ENCODE data around the gene PTPRN2. TPM values are rescaled to one million over a fixed set of nuclear protein-coding genes. Genes with fewer than 3 reads are reported as not detected.

Gene PTPRN2
- total RNA-seq, 1 experiment from 2014 or later = not detected

DNA sequence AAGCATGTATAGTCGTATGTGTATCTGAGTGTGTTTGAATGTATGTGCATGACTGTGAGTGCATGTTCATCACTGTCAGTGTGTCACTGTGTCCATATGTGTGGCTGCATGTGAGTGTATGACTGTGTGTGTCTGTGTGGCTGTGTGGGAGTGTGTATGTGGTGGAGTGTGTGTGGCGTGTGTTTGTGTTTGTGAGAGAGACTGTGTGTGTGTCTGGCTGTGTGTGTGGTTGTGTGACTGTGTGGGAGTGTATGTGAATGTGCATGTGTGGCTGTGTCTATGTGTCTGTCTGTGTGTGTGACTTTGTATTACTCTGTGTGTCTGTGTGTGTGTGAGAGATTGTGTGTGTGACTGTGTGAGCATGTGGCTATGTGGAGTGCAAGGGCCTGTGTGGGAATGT, 748.4 kb downstream of the PTPRN2 start:
- H2AFZ ChIP-seq = no peak overlapping the region
- no peaks in the 10 kb centered on the region for H4K20me1 ChIP-seq (ENCODE audit: insufficient read depth)
- CTCF ChIA-PET = no interaction called here
- no peaks in the 10 kb centered on the region for H3K4me1 ChIP-seq (replicated peaks; ENCODE audit: insufficient read depth)
- no TSS peak for BruUV-seq (replicated peaks)
- no peak overlapping the region for H3K27ac ChIP-seq
- no peaks in the 10 kb centered on the region for H3K79me2 ChIP-seq (ENCODE audit: low read depth)
- H3K27me3 ChIP-seq (ENCODE audit: insufficient read depth, low read depth) = peaks cover 84% of the 10 kb centered on the region
- no peak for TF ChIP-seq EZH2 (IDR thresholded peaks at IDR 0.05; ENCODE audit: low read depth)
- TF ChIP-seq, protein P1, sequence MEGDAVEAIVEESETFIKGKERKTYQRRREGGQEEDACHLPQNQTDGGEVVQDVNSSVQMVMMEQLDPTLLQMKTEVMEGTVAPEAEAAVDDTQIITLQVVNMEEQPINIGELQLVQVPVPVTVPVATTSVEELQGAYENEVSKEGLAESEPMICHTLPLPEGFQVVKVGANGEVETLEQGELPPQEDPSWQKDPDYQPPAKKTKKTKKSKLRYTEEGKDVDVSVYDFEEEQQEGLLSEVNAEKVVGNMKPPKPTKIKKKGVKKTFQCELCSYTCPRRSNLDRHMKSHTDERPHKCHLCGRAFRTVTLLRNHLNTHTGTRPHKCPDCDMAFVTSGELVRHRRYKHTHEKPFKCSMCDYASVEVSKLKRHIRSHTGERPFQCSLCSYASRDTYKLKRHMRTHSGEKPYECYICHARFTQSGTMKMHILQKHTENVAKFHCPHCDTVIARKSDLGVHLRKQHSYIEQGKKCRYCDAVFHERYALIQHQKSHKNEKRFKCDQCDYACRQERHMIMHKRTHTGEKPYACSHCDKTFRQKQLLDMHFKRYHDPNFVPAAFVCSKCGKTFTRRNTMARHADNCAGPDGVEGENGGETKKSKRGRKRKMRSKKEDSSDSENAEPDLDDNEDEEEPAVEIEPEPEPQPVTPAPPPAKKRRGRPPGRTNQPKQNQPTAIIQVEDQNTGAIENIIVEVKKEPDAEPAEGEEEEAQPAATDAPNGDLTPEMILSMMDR (conservative IDR thresholded peaks at IDR 0.05) = no peak
- H3K9me2 ChIP-seq (ENCODE audit: insufficient read depth) = no peaks in the 10 kb centered on the region
- no peaks in the 10 kb centered on the region for H3F3A ChIP-seq (ENCODE audit: insufficient read depth, low read depth)
- no peaks in the 10 kb centered on the region; the same call in 1 of the 2 replicates for H3K9me3 ChIP-seq (ENCODE audit: insufficient read depth, low read depth)
- H3K4me2 ChIP-seq = no peak overlapping the region
- no peaks in the 10 kb centered on the region for H3K36me3 ChIP-seq (ENCODE audit: low read depth)
- DNase-seq = no peak
- H3K4me3 ChIP-seq = no peak overlapping the region
- POLR2A ChIA-PET (ENCODE audit: unreplicated experiment) = no interaction called here
- intact Hi-C loops (cut with micrococcal nuclease; ENCODE audit: unreplicated experiment) = no loop called here

DNA sequence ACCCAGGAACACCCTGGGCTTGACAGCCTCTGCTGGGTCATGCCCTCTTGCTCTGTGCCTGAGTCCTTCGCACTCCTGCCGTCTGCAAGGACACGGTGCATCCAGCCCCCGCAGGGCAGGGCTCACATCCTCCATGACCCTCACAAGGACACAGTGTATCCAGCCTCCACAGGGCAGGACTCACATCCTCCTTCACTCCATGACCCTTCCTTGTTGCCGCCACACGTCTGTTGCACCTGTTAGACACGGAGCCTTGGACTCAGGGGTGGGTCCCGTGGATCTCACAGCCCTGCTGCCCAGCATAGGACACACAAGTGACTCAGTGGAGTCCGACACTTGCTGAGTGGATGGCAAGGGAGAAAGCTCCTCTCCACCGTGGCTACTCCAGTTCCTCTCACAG, 750.1 kb downstream of the PTPRN2 start:
- no peak for DNase-seq
- intact Hi-C loops (cut with micrococcal nuclease; ENCODE audit: unreplicated experiment) = no loop called here
- ChIA-PET CTCF (no interaction called here), POLR2A (ENCODE audit: unreplicated experiment) (no interaction called here)
- H3K27ac ChIP-seq = no peak overlapping the region
- H3K4me3 ChIP-seq = no peak overlapping the region
- H3K9me3 ChIP-seq (ENCODE audit: insufficient read depth, low read depth) = no peaks in the 10 kb centered on the region; the same call in 1 of the 2 replicates
- no peaks in the 10 kb centered on the region for H3K36me3 ChIP-seq (ENCODE audit: low read depth)
- H3K4me2 ChIP-seq = no peak overlapping the region
- no peak overlapping the region for H2AFZ ChIP-seq
- H3K27me3 ChIP-seq (ENCODE audit: insufficient read depth, low read depth) = peaks cover 82% of the 10 kb centered on the region
- H3F3A ChIP-seq (ENCODE audit: insufficient read depth, low read depth) = no peaks in the 10 kb centered on the region
- H3K79me2 ChIP-seq (ENCODE audit: low read depth) = no peaks in the 10 kb centered on the region
- BruUV-seq (replicated peaks) = no TSS peak
- TF ChIP-seq, protein P1 (conservative IDR thresholded peaks at IDR 0.05) = no peak
- TF ChIP-seq EZH2 (IDR thresholded peaks at IDR 0.05; ENCODE audit: low read depth) = no peak
- no peaks in the 10 kb centered on the region for H3K9me2 ChIP-seq (ENCODE audit: insufficient read depth)
- H3K4me1 ChIP-seq (replicated peaks; ENCODE audit: insufficient read depth) = no peaks in the 10 kb centered on the region
- no peaks in the 10 kb centered on the region for H4K20me1 ChIP-seq (ENCODE audit: insufficient read depth)

GRCh38 chr7:157837047-157837446, 750.6 kb downstream of the PTPRN2 start:
- POLR2A ChIA-PET (ENCODE audit: unreplicated experiment) = no interaction called here
- BruUV-seq (replicated peaks) = no TSS peak
- no peaks in the 10 kb centered on the region for H3K4me1 ChIP-seq (replicated peaks; ENCODE audit: insufficient read depth)
- H3K27ac ChIP-seq = no peak overlapping the region
- H3K9me3 ChIP-seq (ENCODE audit: insufficient read depth, low read depth) = no peaks in the 10 kb centered on the region; the same call in 1 of the 2 replicates
- no peak for DNase-seq
- H3K9me2 ChIP-seq (ENCODE audit: insufficient read depth) = no peaks in the 10 kb centered on the region
- H3K27me3 ChIP-seq (ENCODE audit: insufficient read depth, low read depth) = peaks cover 82% of the 10 kb centered on the region
- no peaks in the 10 kb centered on the region for H3K79me2 ChIP-seq (ENCODE audit: low read depth)
- no peak overlapping the region for H2AFZ ChIP-seq
- no peaks in the 10 kb centered on the region for H3K36me3 ChIP-seq (ENCODE audit: low read depth)
- H3K4me3 ChIP-seq = no peak overlapping the region
- intact Hi-C loops (cut with micrococcal nuclease; ENCODE audit: unreplicated experiment) = no loop called here
- CTCF ChIA-PET = no interaction called here
- no peaks in the 10 kb centered on the region for H4K20me1 ChIP-seq (ENCODE audit: insufficient read depth)
- no peak overlapping the region for H3K4me2 ChIP-seq
- no peaks in the 10 kb centered on the region for H3F3A ChIP-seq (ENCODE audit: insufficient read depth, low read depth)
- TF ChIP-seq, protein P1 (conservative IDR thresholded peaks at IDR 0.05) = no peak
- TF ChIP-seq EZH2 (IDR thresholded peaks at IDR 0.05; ENCODE audit: low read depth) = no peak

Data from PC-9 (cell line).